Sigmoid colon (tissue), 7 donors: ENCODE results near the gene CMAS. TPM values are rescaled to one million over a fixed set of nuclear protein-coding genes. Genes with fewer than 3 reads are reported as not detected.

ENCODE experiments used
- DNase-seq: peaks from one replicate; pipeline ENCODE4 v3.0.0-alpha.2; 2019
- H3K27ac ChIP-seq, 4 donors: fragments of 200-600 bp; sonication (generic); one replicate each; pipeline ENCODE4 v1.5.1; 2016 to 2019; ENCODE audit warnings: mild to moderate bottlenecking in 1 of 4
- H3K27me3 ChIP-seq, 3 donors: fragments of 200-600 bp; sonication (generic); one replicate each; pipeline ENCODE4 v1.5.1; 2019; ENCODE audit warnings: mild to moderate bottlenecking in 1 of 3
- H3K36me3 ChIP-seq, 4 donors: fragments of 200-600 bp; sonication (generic); one replicate each; pipeline ENCODE4 v1.5.1; 2016 to 2019
- H3K4me1 ChIP-seq, 4 donors: fragments of 200-600 bp; sonication (generic); one replicate each; pipeline ENCODE4 v1.5.1; 2017 to 2019
- H3K4me3 ChIP-seq, 4 donors: fragments of 200-600 bp; sonication (generic); one replicate each; pipeline ENCODE4 v1.5.1; 2017 to 2019; ENCODE audit warnings: mild to moderate bottlenecking in 2 of 4, moderate library complexity in 1 of 4
- H3K9me3 ChIP-seq, 4 donors: fragments of 200-600 bp in 3 of 4; sonication (generic) in 3 of 4; one replicate each; pipeline versions ENCODE4 v1.5.1 to v1.6.1; 2013 to 2019
- EP300 ChIP-seq, 4 donors: sonication (generic); formaldehyde crosslinking; IDR thresholded peaks; one replicate each; pipeline ENCODE4 v1.6.1; 2017; ENCODE audit warnings: antibody characterized with exemption in 4 of 4
- POLR2A ChIP-seq, 2 donors: fragments of 450-650 bp; IDR thresholded peaks; one replicate each; pipeline ENCODE4 v1.6.1; 2016; ENCODE audit warnings: antibody characterized with exemption in 2 of 2, mild to moderate bottlenecking in 2 of 2, moderate library complexity in 2 of 2
- POLR2AphosphoS5 ChIP-seq, 4 donors: sonication (generic); formaldehyde crosslinking; IDR thresholded peaks; one replicate each; pipeline ENCODE4 v1.6.1; 2017; ENCODE audit warnings: antibody characterized with exemption in 4 of 4
- WGBS, 2 donors: extraction: QIAGEN DNeasy Blood & Tissue Kit; methylation state at CpG; one replicate each; pipeline ENCODE4 v1.1.7; 2013; 5-methylcytosine and 5-hydroxymethylcytosine counted together
- intact Hi-C: fragments of 100-400 bp; cut with DNase I; formaldehyde crosslinking; loops from one replicate; pipeline ENCODE4 v1.15.1; 2023
- polyA plus RNA-seq, 3 donors: library from polyadenylated mRNA; stranded (reverse); fragments of 200-250 nt; gene quantifications; one replicate each; pipeline ENCODE4 v1.2.3, GENCODE V29; 2013
- total RNA-seq, 4 donors: library from RNA; depleted of rRNA; stranded (reverse); fragments of >200 nt; gene quantifications; one replicate each; pipeline ENCODE4 v1.1.0, GENCODE V29; 2016
- TF ChIP-seq, protein P1 (sequence below), 4 experiments: fragments of 450-650 bp in 3 of 4; fragments of 200-600 bp in 1 of 4; IDR thresholded peaks; one replicate each; pipeline ENCODE4 v1.5.1; 2016 to 2019; ENCODE audit warnings: antibody characterized with exemption in 4 of 4, mild to moderate bottlenecking in 3 of 4, moderate library complexity in 2 of 4
- donor health status: healthy with polysubstance abuse.
- donor health status: Bipolar disorder and iron deficiency.
- donor health status: healthy.

CMAS gene
- total and polyA plus RNA-seq, 7 donors, result 23.3 to 226 (median 35.1) TPM

DNA sequence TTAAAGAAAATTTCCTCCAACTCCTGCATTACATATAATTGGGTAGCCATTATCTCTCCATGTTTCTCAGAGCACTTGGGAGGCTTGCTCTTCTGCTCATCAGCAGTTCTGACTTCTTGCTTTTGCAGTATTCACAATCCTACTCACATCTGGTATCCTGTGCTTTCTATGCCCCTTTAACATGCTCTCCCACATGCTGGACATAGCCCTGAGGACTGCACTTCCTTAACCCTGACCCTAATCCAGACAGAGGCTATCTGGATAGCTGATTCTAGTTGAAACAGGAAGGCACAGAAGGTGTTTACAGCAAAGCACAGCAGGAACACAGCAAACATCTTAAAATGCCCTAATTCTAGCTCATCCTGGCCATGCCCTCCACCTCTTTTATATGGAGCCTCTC, 7.3 kb upstream of the CMAS start:
- intact Hi-C loops, result no loop called here
- Histone ChIP-seq H3K4me1 (peaks cover 0 to 5% (median 0%) of the 10 kb centered on the region in 4 donors), H3K36me3 (no peaks in the 10 kb centered on the region), H3K4me3 (no peak overlapping the region), H3K9me3 (no peaks in the 10 kb centered on the region), H3K27me3 (no peaks in the 10 kb centered on the region), H3K27ac (no peak overlapping the region)
- DNase-seq, result no peak
- TF ChIP-seq EP300 (IDR thresholded peaks at IDR 0.05) (no peak), POLR2A (IDR thresholded peaks at IDR 0.05) (no peak), POLR2AphosphoS5 (IDR thresholded peaks at IDR 0.05) (no peak)
- TF ChIP-seq, protein P1, sequence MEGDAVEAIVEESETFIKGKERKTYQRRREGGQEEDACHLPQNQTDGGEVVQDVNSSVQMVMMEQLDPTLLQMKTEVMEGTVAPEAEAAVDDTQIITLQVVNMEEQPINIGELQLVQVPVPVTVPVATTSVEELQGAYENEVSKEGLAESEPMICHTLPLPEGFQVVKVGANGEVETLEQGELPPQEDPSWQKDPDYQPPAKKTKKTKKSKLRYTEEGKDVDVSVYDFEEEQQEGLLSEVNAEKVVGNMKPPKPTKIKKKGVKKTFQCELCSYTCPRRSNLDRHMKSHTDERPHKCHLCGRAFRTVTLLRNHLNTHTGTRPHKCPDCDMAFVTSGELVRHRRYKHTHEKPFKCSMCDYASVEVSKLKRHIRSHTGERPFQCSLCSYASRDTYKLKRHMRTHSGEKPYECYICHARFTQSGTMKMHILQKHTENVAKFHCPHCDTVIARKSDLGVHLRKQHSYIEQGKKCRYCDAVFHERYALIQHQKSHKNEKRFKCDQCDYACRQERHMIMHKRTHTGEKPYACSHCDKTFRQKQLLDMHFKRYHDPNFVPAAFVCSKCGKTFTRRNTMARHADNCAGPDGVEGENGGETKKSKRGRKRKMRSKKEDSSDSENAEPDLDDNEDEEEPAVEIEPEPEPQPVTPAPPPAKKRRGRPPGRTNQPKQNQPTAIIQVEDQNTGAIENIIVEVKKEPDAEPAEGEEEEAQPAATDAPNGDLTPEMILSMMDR (IDR thresholded peaks at IDR 0.05), result no peak

- DNase-seq, result no peak
- WGBS, 2 donors, result 62 to 90% methylated on average over 4 of the region's 4 CpGs
- H3K4me3 ChIP-seq, result no peak overlapping the region
- peaks cover 0 to 5% (median 0%) of the 10 kb centered on the region in 4 donors for H3K4me1 ChIP-seq
- no peaks in the 10 kb centered on the region for H3K36me3 ChIP-seq
- H3K27me3 ChIP-seq, result no peaks in the 10 kb centered on the region
- intact Hi-C loops, result no loop called here
- H3K9me3 ChIP-seq, result no peaks in the 10 kb centered on the region
- no peak overlapping the region for H3K27ac ChIP-seq
- TF ChIP-seq POLR2A (IDR thresholded peaks at IDR 0.05) (no peak), EP300 (IDR thresholded peaks at IDR 0.05) (no peak), POLR2AphosphoS5 (IDR thresholded peaks at IDR 0.05) (no peak)
- TF ChIP-seq, protein P1 (IDR thresholded peaks at IDR 0.05), result no peak
Observed at GRCh38 chr12:22039361-22039760, 6.7 kb upstream of the CMAS start.

DNA sequence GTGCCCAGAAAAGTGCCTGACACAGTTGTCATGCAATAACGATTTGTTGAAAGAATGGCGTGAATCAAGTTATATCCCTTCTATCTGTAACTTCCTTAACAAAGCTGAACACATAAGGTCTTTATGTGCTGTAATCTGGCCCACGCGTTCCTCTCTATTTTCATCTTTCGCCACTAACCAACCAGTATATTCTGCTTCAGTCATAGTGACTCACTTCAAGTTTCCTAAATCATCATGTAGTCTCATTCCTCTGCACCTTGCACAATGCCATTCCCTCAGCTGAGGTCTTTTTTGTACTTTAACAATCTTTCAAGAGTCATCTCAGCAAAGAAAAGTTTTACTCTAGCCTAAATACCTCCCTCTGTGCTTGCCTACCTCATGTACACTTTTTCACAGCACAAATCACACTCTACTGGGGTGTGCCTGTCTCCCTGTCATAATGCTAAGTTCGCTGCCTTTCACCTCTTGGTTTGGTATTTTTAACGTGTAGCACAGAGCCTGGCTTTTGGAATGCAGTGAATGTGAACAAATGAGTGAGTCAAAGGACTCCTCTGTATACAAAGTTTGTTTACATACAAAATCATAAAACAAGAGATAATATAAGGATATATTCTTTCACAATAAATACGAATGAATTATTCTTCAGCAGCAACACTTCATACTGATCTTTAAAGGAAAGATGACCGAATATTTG, 2.9 kb upstream of the CMAS start:
- H3K4me1 ChIP-seq, result peaks cover 0 to 13% (median 8%) of the 10 kb centered on the region in 4 donors
- H3K4me3 ChIP-seq, result no peak overlapping the region
- no peak for TF ChIP-seq EP300 (IDR thresholded peaks at IDR 0.05)
- no peak for TF ChIP-seq POLR2AphosphoS5 (IDR thresholded peaks at IDR 0.05)
- TF ChIP-seq, protein P1 (IDR thresholded peaks at IDR 0.05), result no peak
- no peak for TF ChIP-seq POLR2A (IDR thresholded peaks at IDR 0.05)
- intact Hi-C loops, result loop anchor here (10.0 kb wide), 1 partner anchor 538 kb away; the partner anchor contains the start of genes GOLT1B and RECQL
- H3K9me3 ChIP-seq, result no peaks in the 10 kb centered on the region
- H3K27ac ChIP-seq, result no peak overlapping the region
- 25 to 75% methylated on average over 9 of the region's 9 CpGs for WGBS, 2 donors
- no peaks in the 10 kb centered on the region for H3K36me3 ChIP-seq
- DNase-seq, result no peak
- H3K27me3 ChIP-seq, result no peaks in the 10 kb centered on the region

GRCh38 chr12:22043943-22044342, 2.1 kb upstream of the CMAS start:
- no peak overlapping the region for H3K27ac ChIP-seq
- intact Hi-C loops, result loop anchor here (10.0 kb wide), 1 partner anchor 539 kb away; the partner anchor contains the start of genes GOLT1B and RECQL
- H3K36me3 ChIP-seq, result no peaks in the 10 kb centered on the region
- 15 to 74% methylated on average over 2 of the region's 2 CpGs for WGBS, 2 donors
- H3K27me3 ChIP-seq, result no peaks in the 10 kb centered on the region
- no peak for DNase-seq
- H3K9me3 ChIP-seq, result no peaks in the 10 kb centered on the region
- no peak overlapping the region for H3K4me3 ChIP-seq
- H3K4me1 ChIP-seq, result peaks cover 0 to 17% (median 10%) of the 10 kb centered on the region in 4 donors
- TF ChIP-seq EP300 (IDR thresholded peaks at IDR 0.05) (no peak), POLR2A (IDR thresholded peaks at IDR 0.05) (no peak), POLR2AphosphoS5 (IDR thresholded peaks at IDR 0.05) (no peak)
- TF ChIP-seq, protein P1 (IDR thresholded peaks at IDR 0.05), result no peak
